Stimulated activated CD4-positive, alpha-beta T cell treated with anti-CD3 and anti-CD28 coated beads, Interleukin-12 subunit alpha, Interleukin-12 subunit beta, amount 100 ng/mL, for 24 hours (primary cell): Measurements from ENCODE around the gene RBM26.

Experiments
- DNase-seq, 2 experiments: peaks; one replicate each; pipeline ENCODE4 v3.0.0-alpha.2; 2020; ENCODE audit warnings: low read depth in 2 of 2

RBM26 gene

DNA sequence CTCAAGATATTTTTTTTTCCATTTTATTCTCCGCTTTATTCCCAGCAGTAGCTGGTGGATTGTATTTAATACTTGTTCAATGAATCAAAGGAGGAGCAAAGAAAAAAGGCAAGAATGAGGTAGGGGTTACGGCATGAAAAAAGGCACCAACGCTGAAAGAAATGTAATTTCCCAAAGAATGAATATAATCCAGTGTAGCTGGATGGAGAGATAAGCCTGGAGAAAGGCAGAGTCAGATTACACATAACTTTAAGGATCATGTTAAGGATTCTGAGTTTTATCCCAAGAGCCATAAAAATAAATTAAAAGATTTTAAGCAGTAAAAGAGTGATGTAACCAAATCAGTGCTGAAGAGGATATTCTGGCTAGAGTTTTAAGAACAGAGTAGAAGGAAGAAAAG lies 67.7 kb downstream of the RBM26 start:
- DNase-seq, result no peak

GRCh38 chr13:79336966-79337365 lies 69.1 kb downstream of the RBM26 start:
- no peak for DNase-seq

DNA sequence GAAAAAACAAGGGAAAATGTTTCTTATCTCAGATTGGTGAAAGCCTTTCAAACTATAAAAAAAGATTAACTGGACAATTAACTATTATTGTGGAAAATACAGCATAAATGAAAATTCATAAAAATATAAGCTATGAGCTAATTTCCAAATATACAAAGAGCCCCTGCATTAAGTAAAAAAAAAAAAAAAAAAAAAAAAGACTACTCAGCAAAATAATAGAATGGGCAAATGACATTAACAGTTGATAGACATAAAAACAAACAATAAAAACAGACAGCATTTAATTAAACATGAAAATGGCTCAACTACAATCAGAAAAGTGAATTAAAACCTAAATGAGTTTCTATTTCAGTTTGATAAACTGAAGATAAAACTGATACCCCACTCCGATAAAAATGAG lies 77.5 kb downstream of the RBM26 start:
- DNase-seq, result no peak

DNA sequence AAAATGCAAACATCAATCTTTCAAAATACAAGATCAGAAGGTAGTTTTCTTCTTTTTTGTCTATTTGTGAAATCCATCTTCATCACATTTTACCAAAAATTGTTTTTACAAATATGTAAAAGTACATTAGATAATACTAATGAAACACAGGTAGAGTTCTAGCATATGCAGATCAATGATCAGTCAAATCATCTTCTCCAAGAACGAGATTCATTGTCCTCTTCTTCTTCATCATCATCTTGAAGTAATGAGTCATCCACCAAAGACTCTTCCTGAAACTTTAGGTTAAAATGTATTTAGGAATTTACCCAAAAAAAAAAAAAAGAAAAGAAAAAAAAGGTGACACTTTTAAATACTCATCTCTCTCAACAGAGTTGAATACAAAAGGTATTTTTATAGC lies 85.6 kb downstream of the RBM26 start:
- no peak for DNase-seq

DNA sequence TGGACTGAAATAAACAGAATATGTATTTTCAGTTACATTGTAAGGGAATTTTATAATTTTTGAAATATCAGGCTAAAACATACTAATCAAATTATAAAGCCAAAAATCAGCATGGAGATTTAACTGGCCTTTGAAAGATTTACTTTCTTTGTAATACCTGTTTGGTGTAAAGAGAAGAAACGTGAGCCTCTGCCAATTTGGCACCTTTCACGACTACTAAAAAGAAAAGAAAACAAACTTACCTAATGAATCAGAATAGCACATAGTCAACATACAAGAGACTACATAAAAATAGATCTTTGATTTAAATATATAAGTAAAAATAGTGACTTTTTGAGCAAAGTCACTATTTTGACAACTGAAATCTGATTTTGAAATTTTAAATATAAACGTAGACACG lies 87.4 kb downstream of the RBM26 start:
- DNase-seq, result no peak

- no peak for DNase-seq
These were observed 88.2 kb downstream of the RBM26 start for GRCh38 chr13:79317856-79318255.

- DNase-seq, result no peak
These were observed 91.4 kb downstream of the RBM26 start for GRCh38 chr13:79314652-79315051.

GRCh38 chr13:79312340-79312855 lies 93.7 kb downstream of the RBM26 start:
- DNase-seq, result no peak

DNA sequence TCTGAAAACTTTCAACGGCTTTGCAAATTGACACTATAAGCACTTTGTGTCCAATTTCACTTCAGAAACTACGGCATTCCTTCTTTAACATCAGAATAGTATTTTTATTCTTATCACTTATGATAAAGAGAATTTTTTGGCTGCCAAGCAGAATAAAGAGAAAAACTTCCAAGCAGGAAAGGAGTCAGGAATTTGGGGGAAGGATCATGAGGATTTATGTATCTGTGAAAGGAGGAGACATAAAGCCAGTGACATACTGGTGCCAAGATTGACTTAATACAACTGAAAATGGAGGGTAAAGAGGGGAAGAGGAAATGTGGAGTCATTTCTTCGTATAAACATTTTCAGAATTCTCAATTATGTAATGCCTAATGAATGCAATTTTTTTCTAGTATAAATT lies 94.7 kb downstream of the RBM26 start:
- DNase-seq, result no peak

DNA sequence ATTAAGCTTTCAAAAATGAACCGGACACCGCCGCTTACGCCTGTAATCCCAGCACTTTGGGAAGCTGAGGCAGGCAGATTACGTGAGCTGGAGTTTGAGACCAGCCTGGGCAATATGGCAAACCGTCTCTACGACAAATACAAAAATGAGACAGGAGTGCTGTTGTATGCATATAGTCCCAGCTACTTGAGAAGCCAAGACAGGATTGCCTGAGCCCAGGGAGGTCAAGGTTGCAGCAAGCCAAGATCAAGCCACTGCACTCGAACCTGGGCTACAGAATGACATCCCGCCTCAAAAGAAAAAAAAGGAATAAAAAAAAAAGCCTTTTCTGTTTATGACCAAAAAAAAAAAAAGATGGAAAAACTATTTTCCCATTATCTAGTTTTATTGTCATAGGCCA lies 96.4 kb downstream of the RBM26 start:
- no peak for DNase-seq

DNA sequence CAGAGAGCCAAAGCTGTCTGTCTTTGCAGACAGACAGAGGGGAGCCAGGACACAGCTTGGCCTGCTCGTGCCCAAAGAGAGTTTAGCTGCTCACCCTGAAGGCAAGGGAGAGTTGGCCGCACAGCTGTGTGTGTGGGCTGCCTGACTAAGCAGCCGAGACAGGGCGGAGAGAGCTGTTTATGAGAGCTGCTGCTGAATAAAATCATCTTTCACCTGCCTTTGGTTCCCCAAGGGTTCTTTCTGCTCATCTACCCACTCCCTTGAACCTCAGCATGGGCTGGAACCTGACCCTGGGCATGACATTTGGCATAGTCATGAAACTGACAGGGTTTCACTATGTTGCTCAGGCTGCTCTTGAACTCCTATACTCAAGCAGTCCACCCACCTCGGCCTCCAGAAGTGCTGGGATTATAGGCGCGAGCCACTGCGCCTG lies 98.2 kb downstream of the RBM26 start:
- no peak for DNase-seq

GRCh38 chr13:79307433-79307861 lies 98.6 kb downstream of the RBM26 start:
- DNase-seq, result no peak

- no peak for DNase-seq
These were observed 99.4 kb downstream of the RBM26 start for GRCh38 chr13:79306650-79307049.

DNA sequence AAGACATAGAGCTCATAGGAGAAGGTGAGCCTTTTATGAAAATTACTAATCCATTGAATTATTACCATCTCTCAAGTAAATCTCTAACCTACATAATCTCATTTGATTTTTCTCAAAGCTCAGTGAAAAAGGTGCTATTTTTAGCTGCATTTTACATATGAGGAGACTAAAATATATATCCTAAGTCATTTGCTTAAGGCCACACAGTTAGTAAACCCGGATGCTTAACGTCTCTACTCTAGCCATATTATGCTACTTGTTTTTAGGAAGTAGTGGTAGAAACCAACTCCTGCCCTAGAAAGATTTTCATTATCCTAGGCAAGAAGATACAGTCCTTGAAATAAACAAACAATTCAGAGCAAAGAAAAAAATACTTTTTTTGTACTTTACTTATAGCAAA lies 108.9 kb downstream of the RBM26 start:
- no peak for DNase-seq

DNA sequence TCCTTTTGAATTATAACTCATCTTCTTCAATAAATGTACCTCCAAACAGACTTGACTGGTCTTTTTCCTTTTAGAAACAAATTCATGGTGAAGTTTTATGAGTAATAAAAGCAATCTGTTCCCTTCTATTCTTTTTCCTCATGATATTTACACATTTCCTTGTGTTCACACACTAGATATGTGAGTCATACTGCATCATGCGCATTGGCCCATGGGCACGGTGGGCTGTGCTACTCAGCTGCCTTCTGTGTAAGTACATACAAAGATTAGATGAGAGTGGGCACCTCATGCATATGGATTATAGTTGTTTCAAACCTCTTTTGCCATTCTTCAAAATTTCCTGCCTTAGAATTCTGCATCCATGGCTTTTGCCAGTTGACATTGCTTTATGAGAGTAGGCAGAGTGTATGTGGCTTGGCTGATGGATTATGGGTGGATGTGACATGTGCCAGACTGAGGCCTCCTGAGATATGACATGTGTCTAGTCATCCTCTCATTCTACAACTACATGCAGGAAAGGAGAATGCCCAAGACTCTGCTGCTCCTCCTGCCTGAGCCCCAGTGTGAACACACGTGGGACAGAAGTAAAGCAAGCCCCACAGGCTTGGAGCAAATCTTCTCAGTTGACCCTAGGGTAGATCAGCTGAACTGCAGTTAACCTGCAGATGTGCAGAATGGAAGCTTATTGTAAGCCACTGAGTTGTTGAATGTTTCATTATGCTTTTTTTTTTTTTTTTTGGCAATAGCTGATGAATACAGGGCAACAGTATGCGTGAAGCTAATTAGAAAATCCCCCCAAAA lies 109.9 kb downstream of the RBM26 start:
- DNase-seq, result no peak

GRCh38 chr13:79290595-79291244 lies 115.3 kb downstream of the RBM26 start:
- no peak for DNase-seq

DNA sequence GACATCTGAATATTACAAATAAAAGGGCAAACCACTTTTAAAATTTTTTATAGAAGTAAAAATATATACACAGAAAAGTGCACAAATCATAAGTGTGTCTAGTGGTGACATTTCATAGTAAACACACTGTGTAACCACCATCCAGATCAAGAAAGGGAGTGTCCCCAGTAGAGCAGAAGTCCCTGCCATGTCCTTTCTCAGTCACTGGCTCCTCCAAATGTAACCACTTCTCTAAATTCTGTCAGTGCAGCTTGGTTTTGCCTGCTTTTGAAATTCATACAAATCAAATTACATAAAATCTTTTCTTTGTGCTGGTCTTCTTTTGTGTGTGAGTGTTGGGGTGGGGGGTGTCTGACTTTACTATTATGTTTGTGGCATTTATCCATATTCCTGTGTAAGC lies 116.5 kb downstream of the RBM26 start:
- DNase-seq, result no peak

DNA sequence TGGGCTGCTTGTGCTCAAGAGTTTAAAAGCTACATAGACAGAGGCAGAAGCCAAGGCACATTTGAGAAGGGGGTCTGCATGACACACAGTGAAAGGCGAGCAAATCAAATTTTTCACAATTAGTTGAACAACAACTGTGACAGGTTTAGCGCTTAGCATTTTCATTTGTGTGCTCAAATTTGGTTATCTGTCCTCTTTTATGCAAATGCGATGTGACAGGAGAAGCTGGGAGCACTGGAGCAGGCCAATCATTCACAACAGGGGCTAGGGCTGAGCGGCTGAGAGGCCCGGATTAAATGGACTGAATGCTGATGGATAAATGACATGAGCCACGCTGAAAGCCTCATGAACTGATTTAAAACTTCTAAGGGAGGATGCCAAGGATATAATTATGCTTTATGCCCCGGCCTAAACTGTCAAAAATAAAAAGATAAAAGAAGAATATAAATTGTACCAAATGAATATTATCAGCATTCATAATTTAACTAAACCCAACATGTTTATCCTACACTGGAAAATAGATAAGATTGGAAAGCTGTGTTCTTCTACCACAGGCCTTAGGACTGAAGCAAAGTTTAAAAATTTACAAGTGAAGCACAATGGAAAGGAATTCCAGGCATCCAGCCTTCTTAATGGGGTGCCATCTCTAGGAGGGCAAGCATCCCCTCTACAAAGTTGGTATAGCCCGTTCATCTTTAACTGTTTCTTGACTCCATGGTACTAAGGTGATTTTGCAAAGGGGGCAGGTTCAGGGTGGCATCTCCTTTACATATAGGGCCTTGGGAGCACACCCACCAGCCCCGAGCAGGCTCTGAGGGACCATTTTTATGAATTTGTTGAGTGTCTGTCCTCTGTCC lies 117.9 kb downstream of the RBM26 start:
- DNase-seq, result no peak

DNA sequence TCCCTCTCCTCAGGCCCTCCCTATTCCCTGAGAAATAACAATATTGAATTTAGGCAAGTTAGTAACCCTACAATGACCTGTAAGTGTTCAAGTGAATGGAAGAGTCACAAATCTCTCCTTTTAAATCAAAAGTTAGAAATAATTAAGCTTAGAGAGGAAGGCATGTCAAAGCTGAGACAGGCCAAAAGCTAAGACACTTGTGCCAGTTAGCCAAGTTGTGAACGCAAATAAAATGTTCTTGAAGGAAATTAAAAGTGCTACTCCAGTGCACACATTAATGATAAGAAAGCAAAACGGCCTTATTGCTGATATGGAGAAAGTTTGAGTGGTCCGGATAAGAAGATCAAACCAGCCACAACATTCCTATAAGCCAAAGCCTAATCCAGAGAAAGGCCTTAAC lies 120.9 kb downstream of the RBM26 start:
- no peak for DNase-seq

DNA sequence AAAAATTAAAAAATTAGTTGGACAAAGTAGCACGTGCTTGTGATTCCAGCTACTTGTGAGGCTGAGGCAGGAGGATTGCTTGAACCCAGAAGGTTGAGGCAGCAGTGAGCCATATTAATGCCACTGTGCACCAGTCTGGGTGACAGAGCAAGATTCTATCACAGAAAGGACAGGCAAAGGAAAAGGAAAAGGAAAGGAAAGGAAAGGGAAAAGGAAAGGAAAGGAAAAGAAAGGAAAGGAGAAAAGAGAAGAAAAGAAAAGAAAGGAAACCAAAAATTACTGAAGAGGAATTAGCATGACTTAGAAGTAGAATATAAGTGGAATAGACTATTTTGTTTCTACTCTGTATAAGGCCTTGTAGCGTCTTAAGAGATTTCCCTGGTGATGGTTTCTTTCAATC lies 122.3 kb downstream of the RBM26 start:
- DNase-seq, result no peak

- DNase-seq, result no peak
These were observed 123.1 kb downstream of the RBM26 start for GRCh38 chr13:79282976-79283375.

DNA sequence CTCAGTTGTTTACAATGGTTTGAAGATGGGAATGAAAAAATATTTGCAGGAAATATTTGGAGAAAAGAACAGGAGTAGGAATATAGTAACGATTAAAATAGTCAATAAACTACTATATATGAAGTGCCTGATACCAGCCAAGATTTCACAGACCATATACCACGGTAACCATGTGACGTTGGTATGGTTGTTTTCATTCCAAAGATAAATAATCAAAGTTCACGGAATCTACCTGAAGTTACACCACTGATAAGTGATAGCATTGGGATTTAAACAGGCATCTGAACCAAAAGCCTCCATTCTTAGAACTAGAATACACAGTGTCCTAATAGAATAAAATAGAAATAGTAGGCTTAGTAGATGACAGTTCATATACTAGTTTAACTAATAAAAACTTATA lies 123.5 kb downstream of the RBM26 start:
- no peak for DNase-seq
